NCI-H1417 (cell line): ENCODE measurements around the gene PRDM2.
"Not testable (repeated sequence)": the region's sequence is repeated elsewhere in the genome, so short reads cannot be mapped to it uniquely, and the experiment has no call there.

Source experiments
- DNase-seq, 3 experiments: peaks; one replicate each; lab custom pipeline; 2025; lab: John Stamatoyannopoulos, UW

PRDM2 gene

GRCh38 chr1:13699510-13699909 is 478 bp upstream of the PRDM2 start:
- no peak for DNase-seq

- peak in 1 of 3 experiments; percentile 11 for DNase-seq
Observed at GRCh38 chr1:13700521-13701270, 708 bp downstream of the PRDM2 start.

GRCh38 chr1:13701271-13701640 is 1.3 kb downstream of the PRDM2 start:
- DNase-seq: no peak

GRCh38 chr1:13702425-13703127 is 2.6 kb downstream of the PRDM2 start:
- no peak for DNase-seq

GRCh38 chr1:13703128-13703513 is 3.1 kb downstream of the PRDM2 start:
- no peak for DNase-seq

GRCh38 chr1:13703558-13704490 is 3.8 kb downstream of the PRDM2 start:
- DNase-seq: no peak

GRCh38 chr1:13706046-13706445 is 6.1 kb downstream of the PRDM2 start:
- no peak for DNase-seq

- no peak for DNase-seq
Observed at GRCh38 chr1:13707164-13707563, 7.2 kb downstream of the PRDM2 start.

- no peak for DNase-seq
Observed at GRCh38 chr1:13708380-13708982, 8.5 kb downstream of the PRDM2 start.

GRCh38 chr1:13710086-13710485 is 10.1 kb downstream of the PRDM2 start:
- DNase-seq: no peak

GRCh38 chr1:13714851-13715250 is 14.9 kb downstream of the PRDM2 start:
- no peak for DNase-seq

- not testable (repeated sequence) for DNase-seq
Observed at GRCh38 chr1:13715616-13716287, 15.8 kb downstream of the PRDM2 start.

- DNase-seq: no peak
Observed at GRCh38 chr1:13722808-13723360, 22.9 kb downstream of the PRDM2 start.

GRCh38 chr1:13723810-13724209 is 23.8 kb downstream of the PRDM2 start:
- DNase-seq: no peak

GRCh38 chr1:13725714-13726175 is 25.8 kb downstream of the PRDM2 start:
- no peak for DNase-seq

GRCh38 chr1:13728091-13728715 is 28.2 kb downstream of the PRDM2 start:
- DNase-seq: no peak

- DNase-seq: no peak
Observed at GRCh38 chr1:13730291-13730690, 30.3 kb downstream of the PRDM2 start.

- peak in 2 of 3 experiments; percentile 26 to 53 for DNase-seq
Observed at GRCh38 chr1:13730751-13731482, 30.9 kb downstream of the PRDM2 start.

GRCh38 chr1:13731897-13732296 is 31.9 kb downstream of the PRDM2 start:
- no peak for DNase-seq
